BLaER1 treated with 17β-estradiol and CSF1 and Interleukin-3, amounts not matched to agents 10 nM and 100 nM (cell line): ENCODE results near the gene ANKS4B.
"Not testable (repeated sequence)": the region's sequence is repeated elsewhere in the genome, so short reads cannot be mapped to it uniquely, and the experiment has no call there.

ENCODE experiments used
- H3K27ac ChIP-seq, 11 experiments: shearing (Covaris generic); formaldehyde crosslinking; 2 replicates each; pipeline ENCODE4 v1.8.1; 2022
- H3K27me3 ChIP-seq, 11 experiments: shearing (Covaris generic); formaldehyde crosslinking; 2 replicates each; pipeline ENCODE4 v1.8.1; 2022
- H3K36me3 ChIP-seq, 11 experiments: shearing (Covaris generic); formaldehyde crosslinking; 2 replicates each; pipeline ENCODE4 v1.8.1; 2022
- H3K4me1 ChIP-seq, 10 experiments: shearing (Covaris generic); formaldehyde crosslinking; 2 replicates each; pipeline ENCODE4 v1.8.1; 2022
- H3K4me2 ChIP-seq, 11 experiments: shearing (Covaris generic); formaldehyde crosslinking; 2 replicates each; pipeline ENCODE4 v1.8.1; 2022
- H3K4me3 ChIP-seq, 10 experiments: shearing (Covaris generic); formaldehyde crosslinking; 2 replicates each; pipeline ENCODE4 v1.8.1; 2022
- H3K9ac ChIP-seq, 11 experiments: shearing (Covaris generic); formaldehyde crosslinking; 2 replicates each; pipeline ENCODE4 v1.8.1; 2022
- H3K9me3 ChIP-seq, 11 experiments: shearing (Covaris generic); formaldehyde crosslinking; replicated peaks in 1 of 11; 2 replicates each; pipeline ENCODE4 v1.8.1; 2022
- H4K20me1 ChIP-seq, 11 experiments: shearing (Covaris generic); formaldehyde crosslinking; 2 replicates each; pipeline ENCODE4 v1.8.1; 2022
- Cebpa-rat ChIP-seq, 11 experiments: shearing (Covaris generic); IDR thresholded peaks; 2 replicates each; pipeline ENCODE4 v1.8.1; 2022

The ANKS4B gene

DNA sequence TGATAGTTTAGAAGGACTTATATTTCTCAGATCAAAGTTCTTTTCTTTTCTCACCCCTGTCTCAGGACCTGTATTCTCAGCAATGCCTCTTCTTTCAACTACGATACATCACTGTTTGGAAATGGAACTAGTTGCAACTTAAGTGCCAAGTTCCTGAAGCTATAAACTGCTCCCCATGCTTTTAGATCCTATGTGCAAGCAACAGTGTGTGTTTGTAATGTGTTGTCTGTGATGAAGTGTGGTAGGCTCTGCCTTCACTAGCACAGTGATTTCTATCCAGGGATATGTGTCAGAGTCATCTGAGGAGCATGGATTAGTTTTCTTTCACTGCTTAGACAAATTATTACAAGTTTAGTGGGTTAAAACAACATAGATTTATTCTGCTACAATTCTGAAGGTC is 40.5 kb upstream of the ANKS4B start:
- Histone ChIP-seq H3K36me3 (no peaks in the 10 kb centered on the region), H3K4me3 (no peak overlapping the region), H3K4me1 (peaks cover 32 to 58% (median 51%) of the 10 kb centered on the region in 10 experiments), H3K4me2 (peak overlapping the region in 3 of 11 experiments; percentile 72 to 84 (median 75); a peak in 2 of 22 replicates), H3K27me3 (no peaks in the 10 kb centered on the region), H3K9me3 (peaks cover 8 to 20% (median 12%) of the 10 kb centered on the region in 11 experiments; a peak in 20 of 22 replicates), H3K27ac (no peak overlapping the region), H3K9ac (no peak overlapping the region), H4K20me1 (no peaks in the 10 kb centered on the region)
- TF ChIP-seq Cebpa-rat (IDR thresholded peaks at IDR 0.05), result no peak

DNA sequence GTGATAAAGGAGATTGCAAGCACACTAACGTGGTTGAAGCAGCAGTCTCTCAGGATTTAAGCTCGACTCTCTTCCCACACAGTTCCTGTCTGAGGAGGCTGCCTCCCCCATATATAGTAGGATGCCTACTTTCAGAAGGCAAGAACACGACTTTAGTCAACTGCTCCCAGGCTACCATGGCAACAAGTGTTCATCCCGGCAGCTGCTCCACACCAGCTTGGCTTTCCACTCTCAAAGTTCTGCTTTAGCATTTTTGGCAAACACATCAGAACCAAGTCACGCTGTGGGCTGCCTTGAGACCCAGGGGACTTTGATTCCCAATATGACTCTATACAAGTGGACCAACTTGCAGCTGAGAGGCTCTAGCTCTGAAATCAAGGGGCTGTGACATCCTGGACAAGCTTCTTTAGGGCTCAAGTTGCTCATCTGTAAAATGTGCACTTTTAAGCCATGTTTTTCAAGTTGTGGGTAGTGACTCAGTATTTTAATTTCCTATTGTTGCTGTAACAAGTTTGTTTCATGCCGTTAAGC is 38.7 kb upstream of the ANKS4B start:
- no peak overlapping the region for H3K4me3 ChIP-seq
- no peaks in the 10 kb centered on the region for H4K20me1 ChIP-seq
- H3K9me3 ChIP-seq, result peaks cover 8 to 22% (median 12%) of the 10 kb centered on the region in 11 experiments; a peak in 20 of 22 replicates
- H3K4me1 ChIP-seq, result peaks cover 26 to 51% (median 44%) of the 10 kb centered on the region in 10 experiments
- H3K27me3 ChIP-seq, result no peaks in the 10 kb centered on the region
- TF ChIP-seq Cebpa-rat (IDR thresholded peaks at IDR 0.05), result no peak
- peak overlapping the region; percentile 59 to 84 (median 74) for H3K4me2 ChIP-seq
- H3K27ac ChIP-seq, result peak overlapping the region in 6 of 11 experiments; percentile 10 to 75 (median 60); a peak in 11 of 22 replicates
- peak overlapping the region in 2 of 11 experiments; percentile 25 to 40; a peak in 2 of 22 replicates for H3K9ac ChIP-seq
- no peaks in the 10 kb centered on the region for H3K36me3 ChIP-seq

- Histone ChIP-seq H3K4me2 (peak overlapping the region; percentile 59 to 84 (median 74)), H3K27ac (peak overlapping the region in 6 of 11 experiments; percentile 10 to 75 (median 60); a peak in 11 of 22 replicates), H3K4me1 (peaks cover 26 to 51% (median 44%) of the 10 kb centered on the region in 10 experiments), H3K9me3 (peaks cover 8 to 17% (median 11%) of the 10 kb centered on the region in 11 experiments; a peak in 20 of 22 replicates), H3K9ac (peak overlapping the region in 2 of 11 experiments; percentile 25 to 40; a peak in 3 of 22 replicates)
- peak in 5 of 11 experiments; percentile 33 to 87 (median 49); a peak in 8 of 22 replicates for TF ChIP-seq Cebpa-rat (IDR thresholded peaks at IDR 0.05)
- not testable (repeated sequence) for H4K20me1 ChIP-seq, H3K4me3 ChIP-seq, H3K36me3 ChIP-seq, H3K27me3 ChIP-seq
Observed at GRCh38 chr16:21195330-21195729, 38.2 kb upstream of the ANKS4B start.

DNA sequence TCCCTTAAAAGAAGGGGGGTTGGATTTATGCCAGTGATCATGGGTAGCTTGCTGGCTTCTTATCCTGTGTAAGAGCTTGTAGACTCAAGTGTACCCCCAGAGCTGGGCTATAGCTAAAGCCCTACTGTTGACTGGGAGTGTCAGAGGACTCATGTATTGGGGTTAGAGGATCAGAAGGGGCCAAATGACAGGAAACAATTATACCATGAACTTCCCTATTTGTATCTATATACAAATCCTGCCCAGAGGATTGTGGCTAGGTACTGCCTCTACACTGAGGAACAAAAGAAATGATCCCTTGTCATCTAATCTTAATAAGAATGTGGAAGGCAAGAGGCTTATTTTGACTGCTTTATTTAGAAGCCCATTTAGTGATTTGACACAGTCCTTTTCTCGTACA is 36.4 kb upstream of the ANKS4B start:
- Histone ChIP-seq H3K9me3 (peaks cover 0 to 7% (median under 1%) of the 10 kb centered on the region in 11 experiments; a peak in 9 of 22 replicates), H3K9ac (no peak overlapping the region), H3K4me2 (peak overlapping the region; percentile 14 to 84 (median 53)), H3K27me3 (no peaks in the 10 kb centered on the region), H3K4me1 (peaks cover 26 to 51% (median 44%) of the 10 kb centered on the region in 10 experiments), H4K20me1 (no peaks in the 10 kb centered on the region), H3K27ac (no peak overlapping the region), H3K4me3 (no peak overlapping the region), H3K36me3 (no peaks in the 10 kb centered on the region)
- no peak for TF ChIP-seq Cebpa-rat (IDR thresholded peaks at IDR 0.05)

DNA sequence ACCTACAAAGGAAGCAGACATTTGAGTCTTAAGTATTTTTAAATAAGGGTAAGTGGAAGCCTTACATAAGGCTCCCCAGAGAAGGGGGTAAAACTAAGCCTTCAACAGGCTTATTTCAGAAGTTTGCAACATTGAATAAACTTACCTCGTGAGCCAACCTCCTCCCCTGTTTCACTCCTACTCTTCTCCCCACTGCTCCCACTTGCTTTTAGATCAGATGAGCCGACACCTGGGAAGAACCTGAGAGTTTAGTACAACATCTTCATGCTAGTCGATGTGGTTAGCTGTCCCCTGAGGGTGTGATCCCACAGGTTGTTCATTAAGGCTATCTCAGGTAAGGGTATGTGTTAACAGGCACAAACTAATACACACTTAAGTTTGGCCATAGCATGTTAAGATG is 35.9 kb upstream of the ANKS4B start:
- Histone ChIP-seq H3K36me3 (no peaks in the 10 kb centered on the region), H3K9ac (no peak overlapping the region), H3K9me3 (peaks cover 0 to 6% (median 0%) of the 10 kb centered on the region in 11 experiments; a peak in 1 of 22 replicates), H3K4me2 (peak overlapping the region; percentile 14 to 84 (median 53)), H4K20me1 (no peaks in the 10 kb centered on the region), H3K4me1 (peaks cover 26 to 51% (median 44%) of the 10 kb centered on the region in 10 experiments), H3K27me3 (no peaks in the 10 kb centered on the region), H3K4me3 (no peak overlapping the region), H3K27ac (no peak overlapping the region)
- TF ChIP-seq Cebpa-rat (IDR thresholded peaks at IDR 0.05), result no peak

DNA sequence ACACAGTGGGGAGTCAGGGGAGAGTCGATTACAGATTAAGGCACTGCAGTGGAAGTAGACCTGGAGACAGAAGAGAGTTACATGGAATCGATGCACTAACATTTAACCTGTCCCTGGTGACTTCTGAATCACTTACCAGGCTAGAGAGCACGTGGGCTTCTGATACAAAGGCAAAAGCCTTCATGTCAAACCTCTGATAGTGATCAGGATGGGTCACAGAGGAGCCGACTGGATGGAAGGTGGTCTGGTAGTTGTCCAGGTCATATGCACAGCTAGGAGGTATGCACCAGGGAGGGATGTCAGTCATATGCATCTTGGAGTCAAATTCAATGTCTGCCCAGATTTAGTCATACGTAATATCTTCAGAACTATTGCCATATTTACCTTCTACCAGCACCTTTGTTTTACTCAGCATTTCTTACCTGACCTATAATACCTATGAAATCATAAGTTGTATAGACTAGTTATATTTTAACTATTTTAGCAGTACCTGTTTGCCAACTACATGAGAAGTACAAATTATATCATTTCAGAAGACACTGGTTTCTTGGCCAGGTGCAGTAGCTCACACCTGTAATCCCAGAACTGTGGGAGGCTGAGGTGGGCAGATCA is 33.8 kb upstream of the ANKS4B start:
- no peak for TF ChIP-seq Cebpa-rat (IDR thresholded peaks at IDR 0.05)
- no peak overlapping the region for H3K4me2 ChIP-seq
- no peak overlapping the region for H3K27ac ChIP-seq
- H3K9me3 ChIP-seq, result peaks cover 0 to 6% (median 0%) of the 10 kb centered on the region in 11 experiments; a peak in 1 of 22 replicates
- H3K27me3 ChIP-seq, result no peaks in the 10 kb centered on the region
- no peaks in the 10 kb centered on the region for H3K36me3 ChIP-seq
- no peak overlapping the region for H3K9ac ChIP-seq
- H3K4me3 ChIP-seq, result no peak overlapping the region
- H3K4me1 ChIP-seq, result peaks cover 18 to 31% (median 29%) of the 10 kb centered on the region in 10 experiments
- no peaks in the 10 kb centered on the region for H4K20me1 ChIP-seq

DNA sequence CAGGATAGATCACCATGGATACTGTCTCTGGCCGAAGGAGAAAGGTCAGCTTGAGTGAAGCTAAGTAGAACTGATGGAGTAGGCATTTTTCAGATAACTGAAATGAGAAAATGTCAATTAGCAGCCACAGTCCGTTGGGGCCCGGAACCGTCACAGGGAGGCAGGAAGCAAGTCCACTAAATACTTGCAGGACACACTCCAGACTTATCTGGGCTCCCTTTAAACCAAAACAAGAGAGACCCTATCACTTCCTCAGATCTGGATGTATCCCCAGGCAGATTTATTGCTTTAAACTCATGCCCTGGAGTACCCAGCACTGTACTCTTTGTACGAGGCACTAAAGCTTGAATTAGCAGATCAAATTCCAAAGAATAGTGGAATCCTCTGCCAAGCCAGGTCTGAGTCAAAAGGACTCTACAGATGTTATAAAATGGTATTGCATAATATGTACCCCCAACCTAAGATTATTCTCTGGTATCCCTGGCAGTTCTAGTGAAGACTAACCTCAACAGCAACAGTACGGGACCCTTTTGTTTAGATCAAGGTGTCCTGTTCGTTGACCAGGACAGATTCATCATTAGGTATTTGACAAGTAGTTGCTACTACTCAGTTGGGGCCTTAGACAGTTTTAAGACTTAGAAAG is 30.2 kb upstream of the ANKS4B start:
- H4K20me1 ChIP-seq, result no peaks in the 10 kb centered on the region
- no peak overlapping the region for H3K4me3 ChIP-seq
- no peak overlapping the region for H3K4me2 ChIP-seq
- no peaks in the 10 kb centered on the region for H3K4me1 ChIP-seq
- 0 out of 22 replicates have a peak, but pooled peaks of 1 of the 11 experiments have one; percentile 41 for TF ChIP-seq Cebpa-rat (IDR thresholded peaks at IDR 0.05)
- peaks cover 0 to 6% (median 0%) of the 10 kb centered on the region in 11 experiments; a peak in 2 of 22 replicates for H3K9me3 ChIP-seq
- no peaks in the 10 kb centered on the region for H3K36me3 ChIP-seq
- H3K27ac ChIP-seq, result no peak overlapping the region
- no peaks in the 10 kb centered on the region for H3K27me3 ChIP-seq
- H3K9ac ChIP-seq, result no peak overlapping the region

- H3K9me3 ChIP-seq, result no peaks in the 10 kb centered on the region; a peak in 1 of 22 replicates
- H3K27me3 ChIP-seq, result no peaks in the 10 kb centered on the region
- no peaks in the 10 kb centered on the region for H3K4me1 ChIP-seq
- no peak overlapping the region for H3K9ac ChIP-seq
- no peaks in the 10 kb centered on the region for H4K20me1 ChIP-seq
- TF ChIP-seq Cebpa-rat (IDR thresholded peaks at IDR 0.05), result no peak
- no peak overlapping the region for H3K4me3 ChIP-seq
- H3K27ac ChIP-seq, result no peak overlapping the region
- H3K36me3 ChIP-seq, result no peaks in the 10 kb centered on the region
- no peak overlapping the region for H3K4me2 ChIP-seq
Observed at GRCh38 chr16:21205303-21205702, 28.2 kb upstream of the ANKS4B start.

GRCh38 chr16:21206550-21206949 is 26.9 kb upstream of the ANKS4B start:
- H3K36me3 ChIP-seq, result no peaks in the 10 kb centered on the region
- H3K4me3 ChIP-seq, result no peak overlapping the region
- no peak for TF ChIP-seq Cebpa-rat (IDR thresholded peaks at IDR 0.05)
- H3K4me2 ChIP-seq, result no peak overlapping the region
- H3K27ac ChIP-seq, result no peak overlapping the region
- no peaks in the 10 kb centered on the region for H4K20me1 ChIP-seq
- H3K27me3 ChIP-seq, result no peaks in the 10 kb centered on the region
- peaks cover 0 to 4% (median 2%) of the 10 kb centered on the region in 10 experiments; a peak in 3 of 20 replicates for H3K4me1 ChIP-seq
- H3K9me3 ChIP-seq, result no peaks in the 10 kb centered on the region; a peak in 1 of 22 replicates
- H3K9ac ChIP-seq, result no peak overlapping the region
